IPS-20b (cell line): ENCODE measurements around the gene SLC39A3.

ENCODE experiments used
- H3K27ac ChIP-seq: one replicate; pipeline ENCODE4 v1.5.1; 2013; ENCODE audit warnings: low read length
- H3K27me3 ChIP-seq: 2 replicates; pipeline ENCODE4 v1.6.1; 2013; ENCODE audit warnings: mild to moderate bottlenecking, low read length, inconsistent platforms; ENCODE audit not compliant: insufficient read depth
- H3K36me3 ChIP-seq: 2 replicates; pipeline ENCODE4 v1.6.1; 2013; ENCODE audit warnings: low read depth, mild to moderate bottlenecking, inconsistent platforms, low read length, moderate library complexity; ENCODE audit not compliant: insufficient read depth
- H3K4me1 ChIP-seq: 2 replicates; pipeline ENCODE4 v1.6.1; 2013; ENCODE audit warnings: mild to moderate bottlenecking, control low read depth, inconsistent platforms, low read length, moderate library complexity; ENCODE audit not compliant: insufficient read depth
- H3K4me3 ChIP-seq: 2 replicates; pipeline ENCODE4 v1.5.1; 2013; ENCODE audit warnings: mild to moderate bottlenecking, low read length, inconsistent platforms
- H3K9ac ChIP-seq: 2 replicates; pipeline ENCODE4 v1.6.1; 2013; ENCODE audit warnings: low read depth, mild to moderate bottlenecking, inconsistent platforms, low read length, moderate library complexity
- H3K9me3 ChIP-seq: 2 replicates; pipeline ENCODE4 v1.6.1; 2013; ENCODE audit warnings: mild to moderate bottlenecking, low read depth, low read length, inconsistent platforms; ENCODE audit not compliant: insufficient read depth

The SLC39A3 gene

GRCh38 chr19:2690856-2691255 is 49.0 kb downstream of the SLC39A3 start:
- Histone ChIP-seq H3K4me1 (no peaks in the 10 kb centered on the region), H3K4me3 (no peak overlapping the region), H3K27ac (no peak overlapping the region), H3K9ac (no peak overlapping the region), H3K27me3 (no peaks in the 10 kb centered on the region), H3K36me3 (no peaks in the 10 kb centered on the region), H3K9me3 (no peaks in the 10 kb centered on the region)

- H3K4me3 ChIP-seq, result no peak overlapping the region
- no peaks in the 10 kb centered on the region for H3K27me3 ChIP-seq
- H3K4me1 ChIP-seq, result no peaks in the 10 kb centered on the region
- H3K9me3 ChIP-seq, result no peaks in the 10 kb centered on the region
- no peak overlapping the region for H3K27ac ChIP-seq
- H3K9ac ChIP-seq, result no peak overlapping the region
- no peaks in the 10 kb centered on the region for H3K36me3 ChIP-seq
Observed at GRCh38 chr19:2686360-2686759, 53.5 kb downstream of the SLC39A3 start.

GRCh38 chr19:2685204-2685704 is 54.6 kb downstream of the SLC39A3 start:
- Histone ChIP-seq H3K4me1 (no peaks in the 10 kb centered on the region), H3K9me3 (no peaks in the 10 kb centered on the region), H3K4me3 (no peak overlapping the region), H3K27ac (no peak overlapping the region), H3K27me3 (no peaks in the 10 kb centered on the region), H3K9ac (no peak overlapping the region), H3K36me3 (no peaks in the 10 kb centered on the region)

GRCh38 chr19:2683430-2684003 is 56.3 kb downstream of the SLC39A3 start:
- no peaks in the 10 kb centered on the region for H3K27me3 ChIP-seq
- no peaks in the 10 kb centered on the region for H3K9me3 ChIP-seq
- H3K36me3 ChIP-seq, result no peaks in the 10 kb centered on the region
- no peak overlapping the region for H3K9ac ChIP-seq
- H3K4me3 ChIP-seq, result no peak overlapping the region
- no peaks in the 10 kb centered on the region for H3K4me1 ChIP-seq
- no peak overlapping the region for H3K27ac ChIP-seq
